IPS-18c (cell line): Measurements from ENCODE around the gene RASGRF2.

ENCODE experiments used
- H3K4me3 ChIP-seq: 2 replicates; pipeline ENCODE4 v1.7.0; 2013; ENCODE audit warnings: low read depth, mild to moderate bottlenecking, low read length, moderate library complexity; ENCODE audit not compliant: insufficient read depth
- H3K9me3 ChIP-seq: one replicate; pipeline ENCODE4 v1.6.1; 2013; ENCODE audit warnings: mild to moderate bottlenecking, low read length, moderate library complexity; ENCODE audit not compliant: control insufficient read depth, insufficient read depth

Gene RASGRF2

GRCh38 chr5:81214848-81215247, 254.7 kb downstream of the RASGRF2 start:
- Histone ChIP-seq H3K9me3 (no peaks in the 10 kb centered on the region), H3K4me3 (no peak overlapping the region)

- H3K9me3 ChIP-seq, result no peaks in the 10 kb centered on the region
- no peak overlapping the region for H3K4me3 ChIP-seq
Observed at GRCh38 chr5:81216152-81216551, 256.0 kb downstream of the RASGRF2 start.

- H3K4me3 ChIP-seq, result no peak overlapping the region
- H3K9me3 ChIP-seq, result no peaks in the 10 kb centered on the region
Observed at GRCh38 chr5:81219389-81219788, 259.2 kb downstream of the RASGRF2 start.

GRCh38 chr5:81222285-81222684, 262.1 kb downstream of the RASGRF2 start:
- Histone ChIP-seq H3K9me3 (no peaks in the 10 kb centered on the region), H3K4me3 (no peak overlapping the region)

- Histone ChIP-seq H3K9me3 (no peaks in the 10 kb centered on the region), H3K4me3 (no peak overlapping the region)
Observed at GRCh38 chr5:81225463-81225862, 265.3 kb downstream of the RASGRF2 start.

- no peak overlapping the region for H3K4me3 ChIP-seq
- H3K9me3 ChIP-seq, result no peaks in the 10 kb centered on the region
Observed at GRCh38 chr5:81226286-81226685, 266.1 kb downstream of the RASGRF2 start.

- Histone ChIP-seq H3K4me3 (no peak overlapping the region), H3K9me3 (no peaks in the 10 kb centered on the region)
Observed at GRCh38 chr5:81226949-81227348, 266.8 kb downstream of the RASGRF2 start.

GRCh38 chr5:81228084-81228483, 267.9 kb downstream of the RASGRF2 start:
- Histone ChIP-seq H3K4me3 (no peak overlapping the region), H3K9me3 (no peaks in the 10 kb centered on the region)

- Histone ChIP-seq H3K9me3 (no peaks in the 10 kb centered on the region), H3K4me3 (no peak overlapping the region)
Observed at GRCh38 chr5:81230416-81230815, 270.3 kb downstream of the RASGRF2 start.

GRCh38 chr5:81232464-81233079, 272.4 kb downstream of the RASGRF2 start:
- Histone ChIP-seq H3K9me3 (no peaks in the 10 kb centered on the region), H3K4me3 (no peak overlapping the region; the same call in 1 of the 2 replicates)

- Histone ChIP-seq H3K4me3 (peak within 1 kb of the TSS; percentile 66), H3K9me3 (no peaks in the 10 kb centered on the region)
Observed at GRCh38 chr5:81233080-81233634, 273.0 kb downstream of the RASGRF2 start, which contains the start of gene CKMT2. Gene CKMT2, plus strand, starts transcription at chr5:81233322. Its CDS starts 17,811 bp downstream, at chr5:81251133.

- Histone ChIP-seq H3K9me3 (no peaks in the 10 kb centered on the region), H3K4me3 (no peak overlapping the region)
Observed at GRCh38 chr5:81234299-81234698, 274.1 kb downstream of the RASGRF2 start.

- H3K4me3 ChIP-seq, result no peak overlapping the region
- H3K9me3 ChIP-seq, result no peaks in the 10 kb centered on the region
Observed at GRCh38 chr5:81234801-81235200, 274.6 kb downstream of the RASGRF2 start.

GRCh38 chr5:81235287-81236072, 275.3 kb downstream of the RASGRF2 start:
- Histone ChIP-seq H3K4me3 (no peak overlapping the region), H3K9me3 (no peaks in the 10 kb centered on the region)

- Histone ChIP-seq H3K9me3 (no peaks in the 10 kb centered on the region), H3K4me3 (no peak overlapping the region)
Observed at GRCh38 chr5:81238460-81238859, 278.3 kb downstream of the RASGRF2 start.

- Histone ChIP-seq H3K4me3 (no peak overlapping the region), H3K9me3 (no peaks in the 10 kb centered on the region)
Observed at GRCh38 chr5:81239613-81240012, 279.4 kb downstream of the RASGRF2 start.

GRCh38 chr5:81241001-81241400, 280.8 kb downstream of the RASGRF2 start:
- no peak overlapping the region for H3K4me3 ChIP-seq
- H3K9me3 ChIP-seq, result no peaks in the 10 kb centered on the region

- no peak overlapping the region for H3K4me3 ChIP-seq
- H3K9me3 ChIP-seq, result no peaks in the 10 kb centered on the region
Observed at GRCh38 chr5:81241961-81242648, 281.9 kb downstream of the RASGRF2 start.
